Left forelimb (tissue), 1 donor: ENCODE measurements around the gene SRP68.

Source experiments
- DNase-seq: peaks from one replicate; pipeline ENCODE4 v3.0.0-alpha.2; 2018; ENCODE audit warnings: low spot score

The SRP68 gene

DNA sequence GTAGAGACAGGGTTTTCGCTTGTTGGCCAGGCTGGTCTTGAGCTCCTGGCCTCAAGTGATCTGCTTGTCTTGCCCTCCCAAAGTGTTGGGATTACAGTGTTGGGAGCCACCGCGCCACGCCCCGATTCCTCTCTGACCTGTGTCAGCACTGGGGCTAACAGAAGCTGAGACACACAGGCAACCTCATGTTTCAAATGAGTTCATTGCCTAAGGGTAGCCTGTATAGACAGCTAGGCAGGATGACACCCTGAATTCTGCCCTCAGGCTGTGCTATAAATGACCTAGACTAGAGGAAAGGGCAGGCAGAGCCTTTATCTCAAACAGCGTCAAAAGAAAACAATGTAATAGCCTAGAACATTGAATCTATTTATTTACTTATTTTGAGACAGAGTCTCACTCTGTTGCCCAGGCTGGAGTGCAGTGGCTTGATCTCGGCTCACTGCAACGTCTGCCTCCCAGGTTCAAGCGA is 74.0 kb downstream of the SRP68 start:
- no peak for DNase-seq

GRCh38 chr17:75996665-75997590 is 75.4 kb downstream of the SRP68 start:
- DNase-seq = no peak

DNA sequence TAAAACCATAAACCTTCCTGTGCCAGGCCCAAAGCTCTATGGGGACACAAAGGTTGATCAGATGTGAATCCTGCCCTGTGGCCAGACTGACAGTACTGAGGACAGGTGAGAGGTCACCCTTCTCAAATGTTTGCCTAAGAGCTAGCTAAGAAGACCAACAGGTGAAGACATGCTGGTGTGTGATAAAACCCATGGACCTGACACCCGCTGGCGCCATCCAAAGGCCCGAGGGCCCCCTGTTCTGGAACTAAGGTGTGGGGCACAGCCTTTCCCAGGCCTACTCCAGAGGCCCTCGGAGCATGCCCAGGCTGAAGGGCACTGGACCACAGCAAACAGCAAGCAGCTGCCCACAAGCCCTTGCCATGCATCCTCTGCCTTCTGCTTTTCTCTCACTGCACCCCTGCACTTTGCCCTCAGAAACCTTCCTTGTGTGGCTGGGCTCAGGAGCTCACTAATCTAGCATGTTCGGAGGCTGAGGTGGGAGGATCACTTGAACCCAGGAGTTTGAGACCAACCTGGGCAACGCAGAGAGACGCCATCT is 76.9 kb downstream of the SRP68 start:
- DNase-seq = no peak

- DNase-seq = no peak
These were observed 77.4 kb downstream of the SRP68 start for GRCh38 chr17:75994802-75995370.

DNA sequence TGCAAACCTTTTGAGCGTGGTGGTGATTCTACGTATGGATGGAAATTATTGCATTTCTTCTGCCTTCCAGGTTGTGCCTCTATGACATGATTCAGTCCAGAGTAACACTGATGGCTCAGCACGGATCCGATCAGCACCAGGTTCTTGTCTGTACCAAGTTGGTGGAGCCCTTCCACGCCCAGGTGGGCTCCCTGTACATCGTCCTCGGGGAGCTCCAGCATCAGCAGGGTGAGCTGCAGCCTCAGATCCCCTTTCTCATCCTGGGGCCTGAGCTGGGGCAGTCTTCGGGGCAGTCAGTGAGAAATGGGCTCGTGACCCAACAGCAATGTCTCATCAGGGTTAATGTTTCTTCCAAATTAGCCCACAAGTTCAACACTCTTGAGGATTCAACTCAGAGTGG is 80.9 kb downstream of the SRP68 start:
- DNase-seq = no peak
